NCI-H2029 treated with DMSO at 0.1 percent for 48 hours (cell line): ENCODE measurements around the gene ZNHIT1.

Source experiments
- DNase-seq: peaks from one replicate; lab custom pipeline; 2025; lab: John Stamatoyannopoulos, UW

ZNHIT1 gene

DNA sequence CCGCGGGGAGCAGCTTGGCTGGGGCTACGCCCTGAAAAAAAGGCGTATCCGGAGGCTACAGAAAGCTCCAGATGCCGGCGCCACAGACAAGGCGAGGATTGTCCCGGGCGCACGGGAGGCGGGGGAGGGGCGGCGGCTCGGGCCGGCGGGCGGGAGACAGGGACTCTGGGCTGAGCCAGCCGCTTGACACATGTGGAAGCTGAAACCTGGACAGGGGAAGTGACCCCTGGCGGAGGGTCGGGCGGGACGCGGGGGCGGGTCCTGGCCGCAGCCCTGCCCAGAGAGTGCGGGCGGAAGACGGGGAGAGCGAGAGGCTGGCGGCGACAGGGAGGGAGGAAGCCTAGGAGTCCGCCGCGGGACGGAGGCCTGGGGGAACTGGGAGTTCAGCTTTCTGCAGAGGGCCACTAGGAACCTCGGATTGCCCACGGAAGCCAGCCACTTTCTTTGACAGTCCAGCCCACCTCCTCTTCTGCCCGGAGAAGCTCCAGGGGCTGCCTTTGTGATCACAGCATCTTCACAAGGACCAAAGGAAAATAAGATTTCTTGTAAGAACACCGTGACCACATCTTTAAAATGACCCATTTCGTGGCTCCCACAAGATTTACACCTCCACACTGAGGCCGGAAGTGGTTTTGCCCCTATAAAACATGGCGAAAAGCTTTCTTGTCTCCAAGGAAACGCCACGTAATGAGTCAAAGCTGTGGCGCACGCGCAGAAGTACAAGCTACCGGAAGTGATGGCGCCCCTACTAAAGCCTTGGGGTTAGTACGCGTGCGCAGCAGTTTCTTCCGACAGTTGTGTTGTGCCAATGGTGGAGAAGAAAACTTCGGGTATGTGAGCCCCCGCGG is at the start of gene ZNHIT1, which contains the start of gene PLOD3:
ZNHIT1 (plus strand) TSS at position 778 of the 848 bp plus-strand sequence; CDS start at position 809, 31 bp downstream.
PLOD3 (minus strand) TSS at position 194 of the 848 bp plus-strand sequence. CDS start 307 bp downstream, outside the sequence.
- peak; percentile 97 for DNase-seq

DNA sequence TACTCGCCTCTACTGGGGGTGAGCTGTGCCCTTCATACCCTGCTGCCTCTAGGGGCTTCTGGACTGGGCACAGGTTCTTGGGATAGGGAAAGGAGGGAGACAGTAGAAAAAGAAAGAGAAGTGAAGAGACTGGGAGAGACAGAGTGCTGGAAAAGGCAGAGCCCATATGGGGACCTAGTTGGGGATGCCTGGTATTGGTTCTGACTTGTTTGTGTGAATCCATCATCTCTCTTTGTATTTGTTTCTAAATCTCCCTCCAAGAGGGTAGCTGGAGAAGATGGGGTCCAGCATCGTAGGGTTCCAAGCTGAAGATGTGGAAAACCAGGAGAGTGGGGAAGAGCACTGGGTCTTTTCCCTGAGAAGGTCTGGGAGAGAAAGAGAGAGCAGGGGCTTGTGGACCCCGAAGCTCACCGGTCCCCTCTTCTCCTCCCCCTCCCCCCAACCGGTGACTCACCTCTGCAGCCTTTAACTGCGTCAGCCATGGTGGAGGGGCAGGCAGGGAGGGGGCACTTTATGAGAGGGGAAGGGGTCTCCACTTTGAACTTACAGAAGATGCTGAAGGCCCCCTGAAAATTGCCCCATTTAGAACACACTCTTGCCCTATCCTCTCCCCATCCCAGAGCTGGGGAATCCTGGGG is 49.4 kb upstream of the ZNHIT1 start:
- DNase-seq, result no peak

GRCh38 chr7:101169110-101169837 is 48.7 kb upstream of the ZNHIT1 start:
- DNase-seq, result no peak

DNA sequence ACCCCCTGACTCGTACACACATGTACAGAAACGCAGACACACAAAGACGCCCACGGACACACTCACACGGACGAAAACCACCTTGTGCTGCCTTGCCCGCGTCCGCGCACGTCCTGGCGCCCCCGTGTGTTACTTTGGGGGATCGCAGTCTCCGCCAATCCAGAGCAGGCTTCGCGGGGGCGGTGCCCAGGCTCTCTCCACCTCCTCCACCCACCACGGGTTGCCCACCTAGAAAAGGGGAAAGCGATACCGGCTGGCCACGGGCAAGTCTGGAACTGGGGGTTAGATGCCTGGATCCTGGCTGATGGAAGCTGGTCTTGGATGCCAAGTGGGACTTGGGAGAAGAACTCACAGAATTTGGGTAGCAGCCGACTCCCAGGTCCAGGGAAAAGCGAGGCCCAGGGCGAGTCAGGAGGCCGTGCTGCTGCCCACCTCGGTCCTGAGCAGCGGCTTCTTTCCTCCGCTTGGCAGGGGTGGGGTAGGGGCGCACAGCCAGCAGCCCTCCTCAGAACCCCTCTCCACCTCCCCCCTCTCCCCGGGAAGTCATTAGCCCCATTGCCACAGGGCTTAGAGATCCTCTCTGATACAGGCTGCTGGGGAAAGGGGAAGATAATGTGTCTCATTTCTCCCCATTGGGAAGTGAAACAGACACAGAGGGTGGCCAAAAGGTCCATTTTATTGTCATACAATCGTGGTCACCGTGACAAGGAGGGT is 48.0 kb upstream of the ZNHIT1 start:
- DNase-seq, result no peak

DNA sequence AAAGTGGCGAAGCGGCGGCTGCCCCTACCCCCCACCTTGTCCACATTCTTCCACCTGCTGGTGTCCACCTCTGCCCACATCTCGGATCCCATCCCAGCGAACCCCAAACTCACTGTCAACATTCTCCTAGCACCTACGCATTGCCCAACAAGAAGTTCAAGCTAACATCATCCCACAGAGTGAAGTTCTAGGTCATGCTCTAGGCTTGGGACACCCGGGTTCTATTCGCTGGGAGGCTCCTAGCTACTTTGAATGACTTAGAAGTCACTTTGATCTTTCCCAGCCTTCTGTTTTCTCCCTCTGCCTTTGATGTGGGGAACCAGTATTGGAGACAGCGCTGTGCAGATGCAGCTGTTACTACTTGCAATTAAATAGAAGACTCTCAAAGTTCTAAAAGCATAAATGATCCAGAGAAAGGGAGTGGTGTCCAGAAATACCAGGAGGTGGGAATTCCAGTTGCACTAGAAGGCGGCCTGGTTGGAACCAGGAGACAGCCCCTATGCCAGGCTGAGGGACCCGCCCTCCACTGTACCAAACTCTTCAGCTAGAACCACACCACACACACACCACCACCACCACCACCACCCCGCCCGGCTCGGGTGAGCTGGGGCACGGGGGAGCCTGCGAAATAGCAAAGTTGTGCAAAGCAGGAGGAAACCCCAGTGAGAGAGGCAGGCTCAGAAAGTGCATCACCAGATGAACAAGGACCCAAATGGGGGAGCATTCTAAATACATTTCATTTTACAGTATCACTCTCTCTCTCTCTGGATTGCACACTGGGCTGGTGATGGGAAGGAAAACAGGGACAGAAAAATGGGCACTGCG is 47.1 kb upstream of the ZNHIT1 start:
- DNase-seq, result no peak

DNA sequence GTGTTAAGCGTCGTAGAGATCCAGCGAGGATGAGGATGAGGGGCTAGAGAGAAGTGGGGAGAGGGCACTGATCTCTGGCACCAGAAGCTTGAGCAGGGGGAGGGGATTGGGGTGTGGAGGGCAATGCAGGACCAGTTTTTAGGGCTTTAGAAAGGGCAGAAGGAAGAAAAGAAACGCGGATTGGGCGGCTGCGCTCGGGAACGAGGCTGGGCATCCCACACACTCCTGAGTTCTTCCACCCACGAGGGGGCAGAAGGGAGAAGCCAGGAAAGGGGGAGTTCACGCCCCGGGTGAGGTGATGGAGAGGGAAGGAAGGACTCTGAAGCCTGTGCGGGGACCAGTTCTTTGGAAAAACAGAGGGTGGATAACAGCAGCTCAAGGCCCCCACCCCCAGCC is 46.5 kb upstream of the ZNHIT1 start:
- DNase-seq, result no peak

- peak; percentile 45 for DNase-seq
Observed at GRCh38 chr7:101172005-101172853, 45.7 kb upstream of the ZNHIT1 start.

- DNase-seq, result peak; percentile 66
Observed at GRCh38 chr7:101172854-101173751, 44.9 kb upstream of the ZNHIT1 start.

- DNase-seq, result peak; percentile 39
Observed at GRCh38 chr7:101173752-101174244, 44.2 kb upstream of the ZNHIT1 start.

GRCh38 chr7:101174322-101174854 is 43.6 kb upstream of the ZNHIT1 start:
- no peak for DNase-seq

DNA sequence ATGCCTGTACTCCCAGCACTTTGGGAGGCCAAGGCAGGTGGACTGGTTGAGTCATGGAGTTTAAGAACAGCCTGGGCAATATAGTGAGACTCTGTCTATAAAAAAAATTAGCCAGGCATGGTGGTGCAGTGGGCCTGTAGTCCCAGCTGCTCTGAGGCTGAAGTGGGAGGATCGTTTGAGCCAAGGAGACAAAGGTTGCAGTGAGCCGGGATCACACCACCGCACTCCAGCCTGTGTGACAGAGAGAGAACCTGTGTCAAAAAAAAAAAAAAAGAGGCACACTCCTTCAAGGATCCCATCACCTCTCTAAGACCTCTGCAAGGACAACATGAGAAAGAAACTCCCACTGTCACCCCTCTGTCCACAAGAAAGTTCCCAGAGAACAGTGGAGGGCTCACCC is 42.3 kb upstream of the ZNHIT1 start:
- DNase-seq, result no peak

DNA sequence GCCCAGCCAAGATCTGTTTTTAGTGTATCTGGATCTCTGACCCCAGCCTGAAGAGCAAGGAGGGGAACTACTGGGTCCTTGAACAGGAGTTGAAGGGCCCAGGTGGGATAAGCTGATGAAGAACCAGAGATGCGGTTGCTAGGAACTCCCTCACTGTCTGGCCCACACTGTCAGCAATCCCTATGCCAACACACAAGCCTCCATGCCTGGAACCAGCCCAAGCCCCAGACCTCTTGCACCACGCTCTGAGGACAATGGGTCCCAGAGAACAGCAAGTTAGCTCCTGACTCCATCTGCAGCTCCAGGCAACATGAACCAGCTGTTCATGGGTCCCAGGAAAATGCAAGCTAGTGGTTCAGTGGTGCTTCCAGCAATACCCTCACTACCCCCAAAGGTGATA is 40.3 kb upstream of the ZNHIT1 start:
- DNase-seq, result no peak

GRCh38 chr7:101179117-101179516 is 38.8 kb upstream of the ZNHIT1 start:
- DNase-seq, result no peak

DNA sequence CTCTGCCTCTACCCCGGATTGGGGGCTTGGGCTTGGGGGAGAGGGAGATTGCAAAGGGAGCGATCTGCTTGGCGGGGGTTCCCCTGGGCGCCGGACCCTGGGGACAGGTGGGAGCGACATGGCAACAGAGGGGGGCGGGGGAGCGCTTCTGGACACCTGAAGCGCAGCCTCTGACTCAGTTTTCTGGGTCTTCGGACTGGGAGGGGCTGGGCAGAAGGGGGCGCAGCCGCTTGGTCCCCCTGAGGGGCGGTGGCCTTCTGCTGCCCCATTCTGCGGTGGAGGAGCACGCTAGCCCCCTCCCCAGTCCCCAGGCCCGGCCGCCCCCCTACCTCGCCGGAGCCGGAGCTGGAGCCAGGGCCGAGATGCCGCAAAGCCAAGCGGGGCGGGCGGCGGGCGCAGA is 38.3 kb upstream of the ZNHIT1 start:
- DNase-seq, result no peak

DNA sequence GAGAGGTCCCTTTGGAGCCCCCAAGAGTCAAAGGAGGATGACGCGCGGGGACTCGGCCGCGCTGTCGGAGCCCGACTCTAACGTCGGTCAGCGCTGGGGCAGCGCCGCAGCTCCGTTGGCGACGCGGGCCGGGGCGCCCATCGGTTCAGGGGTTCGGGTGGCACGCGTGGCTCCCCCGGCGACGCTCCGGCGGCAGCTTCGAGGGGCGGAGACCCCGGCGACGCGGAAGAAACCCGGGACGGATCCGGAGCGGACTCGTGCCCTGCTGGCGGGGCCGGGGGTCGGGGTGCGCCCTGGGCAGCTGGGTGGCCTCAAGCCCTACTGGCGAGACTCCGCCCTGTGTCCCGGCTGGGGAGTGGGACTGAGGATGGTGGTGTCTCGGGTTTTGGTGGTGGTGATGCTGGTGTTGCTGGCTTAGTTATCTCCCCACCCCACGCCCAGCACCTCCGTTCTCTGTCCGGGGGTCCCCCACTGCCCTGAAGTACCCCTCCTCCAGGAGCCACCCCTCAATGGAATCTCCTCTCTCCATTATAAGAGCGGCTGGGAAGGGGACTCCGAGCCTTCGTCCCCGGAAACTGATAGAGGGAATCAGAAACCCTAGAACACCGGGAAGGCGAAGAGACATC is 37.7 kb upstream of the ZNHIT1 start, which contains the start of gene NAT16:
NAT16 (minus strand) TSS at position 164 of the 626 bp plus-strand sequence. CDS start 5,486 bp downstream, outside the sequence.
- DNase-seq, result no peak

GRCh38 chr7:101185258-101185839 is 32.6 kb upstream of the ZNHIT1 start:
- DNase-seq, result no peak

DNA sequence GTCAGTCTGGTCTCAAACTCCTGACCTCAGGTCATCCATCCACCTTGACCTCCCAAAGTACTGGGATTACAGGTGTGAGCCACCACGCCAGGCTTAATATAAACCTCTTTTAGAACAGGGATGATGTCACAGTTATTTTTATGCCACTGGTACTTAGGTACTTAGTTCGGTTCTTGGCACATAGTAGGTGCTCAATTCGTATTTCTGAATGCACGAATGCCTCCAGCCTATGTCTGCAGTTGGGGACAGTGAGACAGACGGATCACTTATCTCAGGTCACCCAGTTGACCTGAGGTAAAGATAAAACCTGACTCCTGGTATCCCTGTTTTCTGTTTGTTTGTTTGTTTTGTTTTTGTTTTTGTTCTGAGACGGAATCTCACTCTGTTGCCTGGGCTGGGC is 31.8 kb upstream of the ZNHIT1 start:
- no peak for DNase-seq
